Kidney epithelial cell (primary cell): ENCODE measurements around the gene CBLB. TPM values are rescaled to one million over a fixed set of nuclear protein-coding genes. Genes with fewer than 3 reads are reported as not detected.
"Not testable (repeated sequence)": the region's sequence is repeated elsewhere in the genome, so short reads cannot be mapped to it uniquely, and the experiment has no call there.

Experiments used
- DNase-seq: peaks from one replicate; pipeline ENCODE4 v3.0.0-alpha.2; 2010; ENCODE audit warnings: low read depth
- H3K27me3 ChIP-seq: 2 replicates; pipeline ENCODE4 v1.6.0; 2011; ENCODE audit warnings: low read length; ENCODE audit not compliant: control insufficient read depth, insufficient read depth
- H3K36me3 ChIP-seq: 2 replicates; pipeline ENCODE4 v1.5.1; 2011; ENCODE audit warnings: low read length; ENCODE audit not compliant: control insufficient read depth, insufficient read depth
- H3K4me3 ChIP-seq: 2 replicates; pipeline ENCODE4 v1.5.1; 2011; ENCODE audit warnings: low read depth, mild to moderate bottlenecking, control low read depth, low read length
- CTCF ChIP-seq: IDR thresholded peaks from 2 replicates; pipeline ENCODE4 v1.5.1; 2011; ENCODE audit warnings: mild to moderate bottlenecking, moderate library complexity, low read length, control low read depth, inconsistent platforms; ENCODE audit not compliant: insufficient read depth, poor library complexity, severe bottlenecking
- total RNA-seq: library from RNA; depleted of rRNA; stranded (reverse); fragments of >200 nt; gene quantifications from 2 replicates; pipeline ENCODE4 v1.2.3, GENCODE V29; 2015

The CBLB gene
- total RNA-seq, 1 donor from 2014 or later = 27.2 TPM

GRCh38 chr3:105762749-105763658 lies 105.8 kb downstream of the CBLB start:
- Histone ChIP-seq H3K4me3 (no peak overlapping the region), H3K36me3 (peaks cover 6% of the 10 kb centered on the region), H3K27me3 (no peaks in the 10 kb centered on the region)
- no peak for TF ChIP-seq CTCF
- DNase-seq = no peak

- DNase-seq, H3K36me3 ChIP-seq, H3K4me3 ChIP-seq, H3K27me3 ChIP-seq: not testable (repeated sequence)
These were observed 106.6 kb downstream of the CBLB start for GRCh38 chr3:105762214-105762613.

- no peak for TF ChIP-seq CTCF
- peaks cover 6% of the 10 kb centered on the region for H3K36me3 ChIP-seq
- no peaks in the 10 kb centered on the region for H3K27me3 ChIP-seq
- no peak overlapping the region for H3K4me3 ChIP-seq
- no peak for DNase-seq
These were observed 109.3 kb downstream of the CBLB start for GRCh38 chr3:105759442-105760078.

- Histone ChIP-seq H3K4me3 (no peak overlapping the region), H3K36me3 (peaks cover 6% of the 10 kb centered on the region), H3K27me3 (no peaks in the 10 kb centered on the region)
- DNase-seq = no peak
- no peak for TF ChIP-seq CTCF
These were observed 110.4 kb downstream of the CBLB start for GRCh38 chr3:105758451-105758850.

GRCh38 chr3:105755121-105755886 lies 113.5 kb downstream of the CBLB start:
- H3K4me3 ChIP-seq = no peak overlapping the region
- peaks cover 6% of the 10 kb centered on the region for H3K36me3 ChIP-seq
- no peak for TF ChIP-seq CTCF
- no peak for DNase-seq
- H3K27me3 ChIP-seq = no peaks in the 10 kb centered on the region
